HG03045 (cell line): Measurements from ENCODE around the gene FCHSD2.
"Not testable (repeated sequence)": the region's sequence is repeated elsewhere in the genome, so short reads cannot be mapped to it uniquely, and the experiment has no call there.

Experiments
- ATAC-seq: cut with Tn5 transposase; IDR thresholded peaks from one replicate; pipeline ENCODE4 v1.9.1; 2021; ENCODE audit warnings: mild to moderate bottlenecking, moderate library complexity; ENCODE audit not compliant: unreplicated experiment

The FCHSD2 gene

GRCh38 chr11:73072935-73073481 is 69.1 kb downstream of the FCHSD2 start:
- ATAC-seq = peak; percentile 51

GRCh38 chr11:73070653-73071052 is 71.5 kb downstream of the FCHSD2 start:
- ATAC-seq = no peak

GRCh38 chr11:73061857-73062424 is 80.2 kb downstream of the FCHSD2 start:
- ATAC-seq = not testable (repeated sequence)

- not testable (repeated sequence) for ATAC-seq
Observed at GRCh38 chr11:73061434-73061833, 80.7 kb downstream of the FCHSD2 start.

GRCh38 chr11:73059915-73060314 is 82.2 kb downstream of the FCHSD2 start:
- ATAC-seq = no peak

- ATAC-seq = no peak
Observed at GRCh38 chr11:73058989-73059674, 83.0 kb downstream of the FCHSD2 start.

- no peak for ATAC-seq
Observed at GRCh38 chr11:73055655-73056354, 86.3 kb downstream of the FCHSD2 start.

- no peak for ATAC-seq
Observed at GRCh38 chr11:73055002-73055401, 87.1 kb downstream of the FCHSD2 start.

- ATAC-seq = no peak
Observed at GRCh38 chr11:73053964-73054363, 88.2 kb downstream of the FCHSD2 start.

- no peak for ATAC-seq
Observed at GRCh38 chr11:73048446-73048845, 93.7 kb downstream of the FCHSD2 start.

- no peak for ATAC-seq
Observed at GRCh38 chr11:73047773-73048371, 94.2 kb downstream of the FCHSD2 start.

GRCh38 chr11:73040046-73040445 is 102.1 kb downstream of the FCHSD2 start:
- ATAC-seq = no peak

- ATAC-seq = no peak
Observed at GRCh38 chr11:73034777-73035176, 107.3 kb downstream of the FCHSD2 start.

- no peak for ATAC-seq
Observed at GRCh38 chr11:73034331-73034730, 107.8 kb downstream of the FCHSD2 start.

- ATAC-seq = no peak
Observed at GRCh38 chr11:73030130-73030529, 112.0 kb downstream of the FCHSD2 start.

GRCh38 chr11:73029403-73029802 is 112.7 kb downstream of the FCHSD2 start:
- ATAC-seq = no peak

- no peak for ATAC-seq
Observed at GRCh38 chr11:73028611-73029010, 113.5 kb downstream of the FCHSD2 start.

- not testable (repeated sequence) for ATAC-seq
Observed at GRCh38 chr11:73027840-73028239, 114.3 kb downstream of the FCHSD2 start.

- no peak for ATAC-seq
Observed at GRCh38 chr11:73024639-73025038, 117.5 kb downstream of the FCHSD2 start.

- no peak for ATAC-seq
Observed at GRCh38 chr11:73019996-73020395, 122.1 kb downstream of the FCHSD2 start.

GRCh38 chr11:73019449-73019848 is 122.7 kb downstream of the FCHSD2 start:
- no peak for ATAC-seq
